Fibroblast of the conjunctiva (primary cell): ENCODE measurements around the gene KCNIP4.

Experiments used
- DNase-seq: peaks from one replicate; pipeline ENCODE4 v3.0.0-alpha.2; 2010; ENCODE audit warnings: low read depth

Gene KCNIP4

GRCh38 chr4:21757248-21757647, 191.3 kb downstream of the KCNIP4 start:
- DNase-seq, result no peak

GRCh38 chr4:21753084-21753760, 195.3 kb downstream of the KCNIP4 start:
- no peak for DNase-seq

- DNase-seq, result no peak
Observed at GRCh38 chr4:21752616-21753015, 196.0 kb downstream of the KCNIP4 start.

GRCh38 chr4:21749924-21750323, 198.6 kb downstream of the KCNIP4 start:
- no peak for DNase-seq

GRCh38 chr4:21749412-21749811, 199.2 kb downstream of the KCNIP4 start:
- DNase-seq, result no peak

GRCh38 chr4:21744046-21744445, 204.5 kb downstream of the KCNIP4 start:
- no peak for DNase-seq

GRCh38 chr4:21742326-21742725, 206.2 kb downstream of the KCNIP4 start:
- no peak for DNase-seq

- DNase-seq, result no peak
Observed at GRCh38 chr4:21738821-21739220, 209.8 kb downstream of the KCNIP4 start.

- no peak for DNase-seq
Observed at GRCh38 chr4:21735866-21736265, 212.7 kb downstream of the KCNIP4 start.

GRCh38 chr4:21733894-21734630, 214.5 kb downstream of the KCNIP4 start:
- no peak for DNase-seq

- no peak for DNase-seq
Observed at GRCh38 chr4:21728304-21728703, 220.3 kb downstream of the KCNIP4 start.

GRCh38 chr4:21726255-21726815, 222.2 kb downstream of the KCNIP4 start:
- no peak for DNase-seq

- DNase-seq, result no peak
Observed at GRCh38 chr4:21722157-21722839, 226.3 kb downstream of the KCNIP4 start.

- no peak for DNase-seq
Observed at GRCh38 chr4:21716531-21716930, 232.0 kb downstream of the KCNIP4 start.

GRCh38 chr4:21710179-21710835, 238.3 kb downstream of the KCNIP4 start:
- no peak for DNase-seq

GRCh38 chr4:21709761-21710160, 238.8 kb downstream of the KCNIP4 start:
- no peak for DNase-seq

- DNase-seq, result no peak
Observed at GRCh38 chr4:21709031-21709430, 239.5 kb downstream of the KCNIP4 start.

- DNase-seq, result no peak
Observed at GRCh38 chr4:21699446-21699845, 249.1 kb downstream of the KCNIP4 start.

GRCh38 chr4:21697583-21697982, 251.0 kb downstream of the KCNIP4 start:
- no peak for DNase-seq

- DNase-seq, result no peak
Observed at GRCh38 chr4:21695141-21695540, 253.4 kb downstream of the KCNIP4 start.

GRCh38 chr4:21692241-21692640, 256.3 kb downstream of the KCNIP4 start:
- DNase-seq, result no peak

- DNase-seq, result no peak
Observed at GRCh38 chr4:21688596-21689265, 259.8 kb downstream of the KCNIP4 start.
